Heart left ventricle (tissue), 16 donors: ENCODE measurements around the gene UNC80. TPM values are rescaled to one million over a fixed set of nuclear protein-coding genes. Genes with fewer than 3 reads are reported as not detected.

ENCODE experiments used
- ATAC-seq, 4 donors: fragments of 200-7000 bp; cut with Tn5 transposase; one replicate each; pipeline ENCODE4 v1.9.1; 2020 to 2022; ENCODE audit warnings: moderate library complexity in 4 of 4, mild to moderate bottlenecking in 3 of 4, moderate number of reproducible peaks in 1 of 4
- DNase-seq, 5 donors: peaks; one replicate each; pipeline ENCODE4 v3.0.0-alpha.2; 2020
- H3K27ac ChIP-seq, 12 donors: fragments of 200-600 bp; sonication (generic) in 4 of 12; one replicate each; pipeline versions ENCODE4 v1.5.0 to v1.8.0; 2016 to 2022; ENCODE audit warnings: mild to moderate bottlenecking in 2 of 12
- H3K27me3 ChIP-seq, 9 donors: fragments of 200-600 bp; sonication (generic) in 2 of 9; one replicate each; pipeline versions ENCODE4 v1.5.1 to v1.8.0; 2016 to 2022; ENCODE audit warnings: mild to moderate bottlenecking in 3 of 9
- H3K36me3 ChIP-seq, 9 donors: fragments of 200-600 bp; sonication (generic) in 2 of 9; one replicate each; pipeline versions ENCODE4 v1.5.0 to v1.8.0; 2018 to 2022; ENCODE audit warnings: mild to moderate bottlenecking in 2 of 9
- H3K4me1 ChIP-seq, 12 donors: fragments of 200-600 bp; sonication (generic) in 4 of 12; one replicate each; pipeline versions ENCODE4 v1.5.0 to v1.8.0; 2016 to 2022; ENCODE audit warnings: mild to moderate bottlenecking in 3 of 12
- H3K4me3 ChIP-seq, 12 donors: fragments of 200-600 bp; sonication (generic) in 4 of 12; one replicate each; pipeline versions ENCODE4 v1.5.0 to v1.8.0; 2017 to 2022; ENCODE audit warnings: mild to moderate bottlenecking in 9 of 12, moderate library complexity in 4 of 12
- H3K9me3 ChIP-seq, 12 donors: fragments of 200-600 bp; sonication (generic) in 4 of 12; one replicate each; pipeline versions ENCODE4 v1.5.0 to v1.8.0; 2016 to 2022; ENCODE audit warnings: mild to moderate bottlenecking in 1 of 12
- POLR2A ChIP-seq, 2 donors: fragments of 450-650 bp; IDR thresholded peaks; one replicate each; pipeline ENCODE4 v1.6.1; 2017; ENCODE audit warnings: antibody characterized with exemption in 2 of 2, mild to moderate bottlenecking in 2 of 2, moderate library complexity in 2 of 2
- WGBS, 4 donors: extraction: QIAGEN DNeasy Blood & Tissue Kit in 2 of 4; methylation state at CpG; one replicate each; pipeline versions ENCODE4 v1.1.5 to v1.1.7; 2013 to 2018; 5-methylcytosine and 5-hydroxymethylcytosine counted together
- intact Hi-C, 10 donors: fragments of 100-400 bp; cut with DNase I; formaldehyde crosslinking; loops; one replicate each; pipeline versions ENCODE4 v1.11.1 to v1.14.2; 2022
- polyA plus RNA-seq, 2 donors: library from polyadenylated mRNA; stranded (reverse); fragments of 200-250 nt; gene quantifications; one replicate each; pipeline ENCODE4 v1.2.3, GENCODE V29; 2013
- total RNA-seq, 9 donors: library from RNA; depleted of rRNA in 2 of 9; stranded (reverse); fragments of >200 nt in 2 of 9; fragmentation: NEBNext Ultra II Directional in 3 of 9; extraction: Animal tissue kit (Norgen Biotek cat#: 25700) in 3 of 9; gene quantifications; one replicate each; pipeline versions ENCODE4 v1.1.0 to v1.2.4, GENCODE V29; 2016 to 2023
- TF ChIP-seq, protein P1 (sequence below), 12 donors: fragments of 200-600 bp; sonication (generic) in 4 of 12; IDR thresholded peaks; one replicate each; pipeline versions ENCODE4 v1.5.0 to v1.8.0; 2018 to 2022; ENCODE audit warnings: antibody characterized with exemption in 12 of 12, mild to moderate bottlenecking in 5 of 12
- donor health status: ischemic (EF 13 %, LVEDD 7.1; RV severe dilation, severe dysfunction).
- donor health status: healthy with polysubstance abuse.
- donor health status: DM: no; HTN: yes; CAD: no.
- donor health status: DM: no; HTN: no; CAD: no.
- donor health status: ischemic (EF 25% LVEDD 6.9; RV normal size, moderate dysfunction).
- donor health status: ischemic (EF 25% LVEDD 5.7; RV mildly dilated, moderate dysfunction).
- donor health status: healthy.
- donor health status: DM: yes; HTN: yes; CAD: no.
- donor health status: ischemic (EF 35%, LVEDD 5.7; RV mildly dilated, moderate dysfunction).
- donor health status: nonischemic (EF 11% LVEDD 7.7; RV severe dilation, severe dysfunction).
- donor health status: DM: yes; HTN: yes; CAD: no.
- donor health status: PGD.
- donor health status: ischemic (EF 29% LVEDD 5.4; RV normal size, mild dysfunction).
- donor health status: nonischemic (EF 23%, LVEDD 6.1; RV moderate dilation, normal function).

The UNC80 gene
- total and polyA plus RNA-seq, 11 donors = 0.04 to 1.4 (median 0.36) TPM; not detected in 6

DNA sequence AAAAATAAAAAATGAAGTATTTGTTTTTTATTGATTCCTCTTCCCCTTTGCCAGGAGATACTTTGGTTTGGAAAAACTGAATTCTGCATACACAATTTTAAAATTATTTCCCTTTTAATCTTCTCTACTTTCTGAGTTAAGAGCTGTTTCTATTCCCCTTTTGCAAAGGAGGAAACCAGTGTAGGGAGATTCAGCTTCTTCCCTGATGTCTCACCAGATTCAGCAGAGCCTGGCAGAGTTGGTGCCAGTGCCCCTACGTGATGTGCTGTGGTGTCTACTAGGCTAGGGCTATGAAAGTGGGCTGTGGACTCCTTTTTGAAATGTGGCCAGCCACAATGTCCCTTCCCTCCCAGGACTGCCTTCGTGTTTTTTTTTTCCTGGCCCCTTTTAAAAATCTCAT is 233.2 kb downstream of the UNC80 start:
- intact Hi-C loops = loop anchor here in 5 of 10 donors (5.0 kb wide), 2 partner anchors 167 to 172 kb away; partner anchors contain the start of gene KANSL1L (in 4 of the 5)
- 64 to 78% (median 72%) methylated on average over 2 of the region's 2 CpGs for WGBS, 4 donors
- no peak for ATAC-seq
- peaks cover 8 to 63% (median 32%) of the 10 kb centered on the region in 12 donors for H3K4me1 ChIP-seq
- H3K27ac ChIP-seq = peak overlapping the region in 1 of 12 donors; percentile 61
- no peak overlapping the region for H3K4me3 ChIP-seq
- H3K27me3 ChIP-seq = no peaks in the 10 kb centered on the region
- DNase-seq = no peak
- no peaks in the 10 kb centered on the region for H3K9me3 ChIP-seq
- TF ChIP-seq, protein P1, sequence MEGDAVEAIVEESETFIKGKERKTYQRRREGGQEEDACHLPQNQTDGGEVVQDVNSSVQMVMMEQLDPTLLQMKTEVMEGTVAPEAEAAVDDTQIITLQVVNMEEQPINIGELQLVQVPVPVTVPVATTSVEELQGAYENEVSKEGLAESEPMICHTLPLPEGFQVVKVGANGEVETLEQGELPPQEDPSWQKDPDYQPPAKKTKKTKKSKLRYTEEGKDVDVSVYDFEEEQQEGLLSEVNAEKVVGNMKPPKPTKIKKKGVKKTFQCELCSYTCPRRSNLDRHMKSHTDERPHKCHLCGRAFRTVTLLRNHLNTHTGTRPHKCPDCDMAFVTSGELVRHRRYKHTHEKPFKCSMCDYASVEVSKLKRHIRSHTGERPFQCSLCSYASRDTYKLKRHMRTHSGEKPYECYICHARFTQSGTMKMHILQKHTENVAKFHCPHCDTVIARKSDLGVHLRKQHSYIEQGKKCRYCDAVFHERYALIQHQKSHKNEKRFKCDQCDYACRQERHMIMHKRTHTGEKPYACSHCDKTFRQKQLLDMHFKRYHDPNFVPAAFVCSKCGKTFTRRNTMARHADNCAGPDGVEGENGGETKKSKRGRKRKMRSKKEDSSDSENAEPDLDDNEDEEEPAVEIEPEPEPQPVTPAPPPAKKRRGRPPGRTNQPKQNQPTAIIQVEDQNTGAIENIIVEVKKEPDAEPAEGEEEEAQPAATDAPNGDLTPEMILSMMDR (IDR thresholded peaks at IDR 0.05) = no peak
- peaks cover 0 to 25% (median 3%) of the 10 kb centered on the region in 9 donors for H3K36me3 ChIP-seq

- H3K27ac ChIP-seq = peak overlapping the region in 1 of 12 donors; percentile 33
- 58 to 81% (median 71%) methylated on average over 2 of the region's 2 CpGs for WGBS, 4 donors
- no peaks in the 10 kb centered on the region for H3K27me3 ChIP-seq
- DNase-seq (no peak), ATAC-seq (peak in 3 of 4 donors; percentile 30 to 55 (median 49))
- intact Hi-C loops = no loop called here
- no peak overlapping the region for H3K4me3 ChIP-seq
- TF ChIP-seq, protein P1 (IDR thresholded peaks at IDR 0.05) = no peak
- no peak for TF ChIP-seq POLR2A (IDR thresholded peaks at IDR 0.05)
- no peaks in the 10 kb centered on the region for H3K9me3 ChIP-seq
- H3K4me1 ChIP-seq = peaks cover 8 to 57% (median 28%) of the 10 kb centered on the region in 12 donors
- H3K36me3 ChIP-seq = peaks cover 0 to 55% (median 26%) of the 10 kb centered on the region in 9 donors
Observed at GRCh38 chr2:210007895-210008294, 236.3 kb downstream of the UNC80 start.

GRCh38 chr2:210009126-210009525 is 237.5 kb downstream of the UNC80 start:
- ATAC-seq (no peak), DNase-seq (no peak)
- 71 to 78% (median 75%) methylated on average over 6 of the region's 6 CpGs for WGBS, 4 donors
- Histone ChIP-seq H3K4me1 (peaks cover 0 to 47% (median 17%) of the 10 kb centered on the region in 12 donors), H3K36me3 (peaks cover 0 to 67% (median 36%) of the 10 kb centered on the region in 9 donors), H3K4me3 (no peak overlapping the region), H3K9me3 (no peaks in the 10 kb centered on the region), H3K27me3 (no peaks in the 10 kb centered on the region), H3K27ac (no peak overlapping the region)
- TF ChIP-seq, protein P1 (IDR thresholded peaks at IDR 0.05) = no peak
- TF ChIP-seq POLR2A (IDR thresholded peaks at IDR 0.05) = no peak
- intact Hi-C loops = no loop called here

DNA sequence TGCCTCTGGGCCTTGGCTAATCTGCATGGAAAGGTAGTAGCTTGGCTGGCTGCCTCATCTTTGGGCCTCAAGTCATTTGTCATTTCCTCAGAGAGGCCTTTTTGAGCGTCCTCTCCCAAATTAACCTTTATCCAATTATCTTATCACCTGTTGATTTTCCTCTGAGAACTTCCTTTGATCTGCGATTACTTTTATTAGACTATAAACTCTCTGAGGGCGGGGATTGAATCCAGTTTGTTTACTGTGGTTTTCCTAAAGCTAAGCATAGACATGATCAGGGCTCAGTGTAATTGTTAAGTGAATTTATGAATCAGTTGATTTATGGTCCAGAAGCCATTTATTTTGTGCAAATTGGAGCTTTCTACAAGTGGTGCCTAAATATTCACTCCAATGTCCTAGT is 238.3 kb downstream of the UNC80 start:
- Histone ChIP-seq H3K9me3 (no peaks in the 10 kb centered on the region), H3K27ac (no peak overlapping the region), H3K27me3 (no peaks in the 10 kb centered on the region), H3K4me1 (peaks cover 0 to 39% (median 13%) of the 10 kb centered on the region in 12 donors), H3K4me3 (no peak overlapping the region), H3K36me3 (peaks cover 0 to 75% (median 44%) of the 10 kb centered on the region in 9 donors)
- intact Hi-C loops = no loop called here
- no peak for DNase-seq
- WGBS, 4 donors = 53 to 70% (median 69%) methylated on average over 3 of the region's 3 CpGs
- TF ChIP-seq, protein P1 (IDR thresholded peaks at IDR 0.05) = no peak
- no peak for TF ChIP-seq POLR2A (IDR thresholded peaks at IDR 0.05)
- no peak for ATAC-seq
